ENCODE measurements around the gene SLC22A12. TPM values are rescaled to one million over a fixed set of nuclear protein-coding genes. Genes with fewer than 3 reads are reported as not detected.

The SLC22A12 gene
- total and polyA plus RNA-seq, 2 of the 8 experiments (the other 6 are each of a cell fraction or from before 2014, with no cell fraction given): not detected

GRCh38 chr11:64648551-64648950 is 57.5 kb downstream of the SLC22A12 start:
- Histone ChIP-seq H3K27ac (ENCODE audit: low read depth, low read length) (no peak overlapping the region), H3K9ac (replicated peaks in 1 of 4; ENCODE audit: extremely low read depth in 1 of 4, low read depth in 3 of 4, low read length in 3 of 4) (no peak overlapping the region), H3K4me2 (ENCODE audit: insufficient read depth in 1 of 2, low read depth in 2 of 2, low read length in 2 of 2) (no peak overlapping the region), H3K4ac (replicated peaks; ENCODE audit: insufficient read length, low read depth, low read length) (no peak overlapping the region), H3K4me1 (replicated peaks in 1 of 4; ENCODE audit: control insufficient read depth in 3 of 4, insufficient read depth in 4 of 4, low read length in 3 of 4) (peaks cover 4 to 21% (median 13%) of the 10 kb centered on the region in 4 experiments), H3K36me3 (ENCODE audit: control insufficient read depth in 2 of 4, insufficient read depth in 4 of 4, low read length in 3 of 4) (no peaks in the 10 kb centered on the region), H3K9me3 (ENCODE audit: insufficient read depth in 2 of 2, low read depth in 1 of 2, low read length in 1 of 2) (no peaks in the 10 kb centered on the region), H3K23ac (ENCODE audit: insufficient read length) (no peak overlapping the region), H3K14ac (ENCODE audit: insufficient read length) (no peak overlapping the region), H2BK120ac (replicated peaks; ENCODE audit: low read depth, low read length) (no peak overlapping the region), H3K79me1 (ENCODE audit: low read depth, low read length) (no peaks in the 10 kb centered on the region), H2AFZ (ENCODE audit: low read length) (no peak overlapping the region), H4K8ac (ENCODE audit: extremely low read depth, insufficient read depth, low read length) (no peak overlapping the region; the same call in 1 of the 2 replicates), H4K91ac (replicated peaks; ENCODE audit: insufficient read length, low read length) (peak overlapping the region; percentile 25), H4K20me1 (replicated peaks in 1 of 2; ENCODE audit: control insufficient read depth in 1 of 2, insufficient read depth in 2 of 2, low read length in 2 of 2) (peaks cover 0 to 5% of the 10 kb centered on the region in 2 experiments), H2BK20ac (ENCODE audit: low read length) (peak overlapping the region; percentile 61; the same call in 1 of the 2 replicates), H3K4me3 (ENCODE audit: extremely low read depth in 1 of 4, insufficient read depth in 2 of 4, low read depth in 3 of 4, low read length in 4 of 4) (no peak overlapping the region), H2BK5ac (ENCODE audit: low read depth, low read length) (0 out of 2 replicates have a peak overlapping the region, but pooled peaks have one; percentile 35), H3K23me2 (ENCODE audit: low read depth, low read length) (peaks cover 9% of the 10 kb centered on the region), H3K56ac (replicated peaks; ENCODE audit: insufficient read length, low read depth, low read length) (no peak overlapping the region), H2BK15ac (ENCODE audit: low read length) (peak overlapping the region; percentile 81; the same call in 1 of the 2 replicates), H3K18ac (ENCODE audit: extremely low read depth, low read length) (no peak overlapping the region), H4K5ac (ENCODE audit: insufficient read length, low read depth, low read length) (no peak overlapping the region), H3K27me3 (replicated peaks in 1 of 4; ENCODE audit: control insufficient read depth in 3 of 4, extremely low read depth in 1 of 4, insufficient read depth in 3 of 4, low read length in 3 of 4) (peaks cover 3 to 25% (median 18%) of the 10 kb centered on the region in 4 experiments), H2BK12ac (ENCODE audit: low read depth, low read length) (peak overlapping the region; percentile 75; the same call in 1 of the 2 replicates), H2AK5ac (ENCODE audit: low read depth, low read length) (0 out of 2 replicates have a peak overlapping the region, but pooled peaks have one; percentile 60), H3K79me2 (ENCODE audit: control insufficient read depth in 1 of 2, insufficient read depth in 2 of 2, low read length in 2 of 2) (no peaks in the 10 kb centered on the region)
- DNase-seq (ENCODE audit: low read depth in 1 of 2, low spot score in 2 of 2): no peak
- CTCF ChIA-PET (ENCODE audit: partially characterized antibody): interaction anchor here (0.7 to 15.7 kb wide), 51 partner anchors 8 to 331 kb away, joined by 3 to 201 read pairs (median 7); partner anchors contain the start of genes PRDX5, RASGRP2 and TRMT112
- TF ChIP-seq MAX (IDR thresholded peaks at IDR 0.05) (no peak), SP2 (IDR thresholded peaks at IDR 0.05; ENCODE audit: low read length) (no peak), SUZ12 (IDR thresholded peaks at IDR 0.05; ENCODE audit: low read length) (no peak), TAF7 (optimal IDR thresholded peaks at IDR 0.05; ENCODE audit: borderline replicate concordance, low read depth, low read length) (no peak), TBP (IDR thresholded peaks at IDR 0.05; ENCODE audit: low read depth, low read length) (no peak), TEAD4 (IDR thresholded peaks at IDR 0.05; ENCODE audit: low read depth, low read length) (no peak), POU5F1 (IDR thresholded peaks at IDR 0.05; ENCODE audit: low read depth, low read length) (no peak)
- no peak for FAIRE-seq
- POLR2A ChIA-PET (ENCODE audit: partially characterized antibody): interaction anchor here (0.9 to 1.8 kb wide), 4 partner anchors 9 to 200 kb away, joined by 3 to 5 read pairs (median 4); no protein-coding TSS in a partner anchor
- WGBS, 2 experiments (ENCODE audit: extremely low coverage in 1 of 2, insufficient coverage in 1 of 2, insufficient read length in 1 of 2, insufficient replicate concordance in 2 of 2, low coverage in 1 of 2, low lambda C conversion rate in 2 of 2, missing lambda C conversion rate in 1 of 2): 83% methylated on average over 8 of the region's 9 CpGs; no CpG with 5 or more reads in 1 of the 2 experiments

Data from H1 (cell line).